ENCODE results near the gene CEMP1.
A peak's percentile ranks its signal among the peaks of the same experiment; 100 is the strongest.

GRCh38 chr16:2513405-2514332 is 17.5 kb downstream of the CEMP1 start, which contains the start of gene ATP6V0C:
- TF ChIP-seq POLR2AphosphoS5 (IDR thresholded peaks at IDR 0.05; ENCODE audit: insufficient read depth in 1 of 2, low read depth in 1 of 2) (peak in 1 of 2 donors; percentile 70), CTCF (IDR thresholded peaks at IDR 0.05) (no peak), POLR2A (IDR thresholded peaks at IDR 0.05) (peak; percentile 20 to 88)

Measured in vagina (tissue), 2 donors.